ENCODE measurements around the gene SUN2. TPM values are rescaled to one million over a fixed set of nuclear protein-coding genes. Genes with fewer than 3 reads are reported as not detected.

Gene SUN2
- total and polyA plus RNA-seq, 10 of the 15 experiments (the other 5 are each of a cell fraction or from before 2014, with no cell fraction given), result 0.18 to 107 (median 35.9) TPM

- peak; percentile 58; the same call in 1 of the 2 replicates for TF ChIP-seq CHD2 (IDR thresholded peaks at IDR 0.05; ENCODE audit: borderline replicate concordance, low read depth, low read length)
- no peak for TF ChIP-seq ZNF687 (IDR thresholded peaks at IDR 0.05)
- TF ChIP-seq STAT1 (conservative IDR thresholded peaks at IDR 0.05), result no peak
- TF ChIP-seq NR2C2 (IDR thresholded peaks at IDR 0.05; ENCODE audit: borderline replicate concordance, control insufficient read depth, insufficient read length, low read depth), result no peak
- TF ChIP-seq MAX (IDR thresholded peaks at IDR 0.05; ENCODE audit: low read depth, low read length), result no peak
- TF ChIP-seq SMAD5 (IDR thresholded peaks at IDR 0.05; ENCODE audit: low read depth), result no peak
- TF ChIP-seq ZNF24 (IDR thresholded peaks at IDR 0.05), result 0 out of 2 replicates have a peak, but pooled peaks have one; percentile 5
- no peak for TF ChIP-seq NRF1 (conservative IDR thresholded peaks at IDR 0.05; ENCODE audit: low read depth, low read length)
- TF ChIP-seq RELA (IDR thresholded peaks at IDR 0.05; ENCODE audit: borderline replicate concordance, partially characterized antibody), result no peak
- no peak for TF ChIP-seq SKIL (IDR thresholded peaks at IDR 0.05; ENCODE audit: low read depth, poor library complexity, severe bottlenecking)
- TF ChIP-seq MTA3 (IDR thresholded peaks at IDR 0.05; ENCODE audit: borderline replicate concordance, low read length), result no peak
- no peak for TF ChIP-seq SREBF2 (IDR thresholded peaks at IDR 0.05; ENCODE audit: low read length)
- TF ChIP-seq TCF7 (IDR thresholded peaks at IDR 0.05; ENCODE audit: borderline replicate concordance), result no peak
- TF ChIP-seq RBBP5 (conservative IDR thresholded peaks at IDR 0.05), result no peak
- TF ChIP-seq NFYA (IDR thresholded peaks at IDR 0.05; ENCODE audit: borderline replicate concordance, low read depth, low read length), result peak; percentile 22; the same call in 1 of the 2 replicates
- no peak for TF ChIP-seq KAT2A (conservative IDR thresholded peaks at IDR 0.05; ENCODE audit: control insufficient read depth, low read depth, low read length)
- no peak for TF ChIP-seq ATF2 (IDR thresholded peaks at IDR 0.05; ENCODE audit: low read length)
- TF ChIP-seq MTA2 (IDR thresholded peaks at IDR 0.05; ENCODE audit: low read depth), result no peak
- 0 out of 2 replicates have a peak, but pooled peaks have one; percentile 14 for TF ChIP-seq PAX5 (IDR thresholded peaks at IDR 0.05; ENCODE audit: borderline replicate concordance, low read depth, low read length)
These were observed 38.1 kb upstream of the SUN2 start, which contains the start of gene DNAL4 (continued) for GRCh38 chr22:38793721-38794466.

Measured in GM12878 (cell line).